Prostate gland (tissue), 2 donors: Measurements from ENCODE around the gene CCNB3. TPM values are rescaled to one million over a fixed set of nuclear protein-coding genes. Genes with fewer than 3 reads are reported as not detected.
A peak's percentile ranks its signal among the peaks of the same experiment; 100 is the strongest.

ENCODE experiments used
- DNase-seq: peaks from one replicate; pipeline ENCODE4 v3.0.0-alpha.2; 2019; ENCODE audit warnings: low spot score
- H3K27ac ChIP-seq, 2 donors: fragments of 200-600 bp; sonication (generic); 2 replicates each; pipeline ENCODE4 v1.5.1; 2017 to 2019
- H3K27me3 ChIP-seq: fragments of 200-600 bp; sonication (generic); replicated peaks from 2 replicates; pipeline ENCODE4 v1.5.1; 2019; ENCODE audit not compliant: insufficient read depth
- H3K36me3 ChIP-seq, 2 donors: fragments of 200-600 bp; sonication (generic); 1 replicate in 1 of 2; 2 replicates in 1 of 2; pipeline versions ENCODE4 v1.5.1 to v1.8.1; 2017 to 2019
- H3K4me1 ChIP-seq: fragments of 200-600 bp; sonication (generic); replicated peaks from 2 replicates; pipeline ENCODE4 v1.5.1; 2019
- H3K4me3 ChIP-seq, 2 donors: fragments of 200-600 bp; sonication (generic); 2 replicates each; pipeline ENCODE4 v1.5.1; 2017 to 2019
- H3K9me3 ChIP-seq: fragments of 200-600 bp; sonication (generic); 2 replicates; pipeline ENCODE4 v1.5.1; 2017
- CTCF ChIP-seq, 4 experiments: fragments of 200-600 bp in 2 of 4; fragments of 450-650 bp in 2 of 4; sonication (generic) in 2 of 4; IDR thresholded peaks; 1 replicate in 3 of 4; 2 replicates in 1 of 4; pipeline ENCODE4 v1.5.1; 2016 to 2019; ENCODE audit warnings: antibody characterized with exemption in 4 of 4, mild to moderate bottlenecking in 2 of 4, moderate library complexity in 2 of 4
- POLR2A ChIP-seq: fragments of 450-650 bp; IDR thresholded peaks from one replicate; pipeline ENCODE4 v1.6.1; 2016; ENCODE audit warnings: antibody characterized with exemption, mild to moderate bottlenecking
- POLR2AphosphoS5 ChIP-seq: sonication (generic); formaldehyde crosslinking; IDR thresholded peaks from one replicate; pipeline ENCODE4 v1.6.1; 2017; ENCODE audit warnings: antibody characterized with exemption
- WGBS: methylation state at CpG from one replicate; pipeline ENCODE4 v1.1.5; 2018; 5-methylcytosine and 5-hydroxymethylcytosine counted together
- intact Hi-C: fragments of 100-400 bp; cut with DNase I; formaldehyde crosslinking; loops from one replicate; pipeline ENCODE4 v1.14.2; 2022
- total RNA-seq, 2 donors: library from RNA; depleted of rRNA; stranded (reverse); fragments of >200 nt; gene quantifications; one replicate each; pipeline ENCODE4 v1.1.0, GENCODE V29; 2016

CCNB3 gene
- 1 to 10 TPM in 1 of 2 donors, under 1 TPM in 1; 0.14 to 6.8 TPM for total RNA-seq

- WGBS: under 1% methylated on average over 19 of the region's 19 CpGs
- Histone ChIP-seq H3K27me3 (no peaks in the 10 kb centered on the region), H3K4me1 (no peaks in the 10 kb centered on the region), H3K27ac (no peak within 1 kb of the TSS), H3K4me3 (peak within 1 kb of the TSS; percentile 8 to 17), H3K9me3 (no peaks in the 10 kb centered on the region), H3K36me3 (no peaks in the 10 kb centered on the region)
- intact Hi-C loops: no loop called here
- TF ChIP-seq POLR2A: no peak
- no peak for TF ChIP-seq POLR2AphosphoS5
- peak; percentile 24 to 66 (median 57) for TF ChIP-seq CTCF (IDR thresholded peaks at IDR 0.05)
- DNase-seq: peak; percentile 33
Observed at GRCh38 chrX:50204364-50204899, at the start of gene CCNB3. CCNB3 (plus strand) TSS chrX:50204765; CDS start chrX:50285164, 80,399 bp downstream.

- Histone ChIP-seq H3K4me3 (no peak overlapping the region), H3K27ac (no peak overlapping the region), H3K36me3 (no peaks in the 10 kb centered on the region), H3K27me3 (no peaks in the 10 kb centered on the region), H3K4me1 (no peaks in the 10 kb centered on the region), H3K9me3 (no peaks in the 10 kb centered on the region)
- 43% methylated on average over 4 of the region's 4 CpGs for WGBS
- no peak for DNase-seq
- intact Hi-C loops: no loop called here
- TF ChIP-seq POLR2AphosphoS5: no peak
- TF ChIP-seq CTCF (IDR thresholded peaks at IDR 0.05): no peak
- no peak for TF ChIP-seq POLR2A
Observed at GRCh38 chrX:50157545-50158135, 46.9 kb upstream of the CCNB3 start.

- H3K9me3 ChIP-seq: no peaks in the 10 kb centered on the region
- 30% methylated on average over 1 of the region's 1 CpG for WGBS
- intact Hi-C loops: no loop called here
- no peak overlapping the region for H3K27ac ChIP-seq
- no peaks in the 10 kb centered on the region for H3K4me1 ChIP-seq
- no peak overlapping the region for H3K4me3 ChIP-seq
- DNase-seq: no peak
- H3K27me3 ChIP-seq: no peaks in the 10 kb centered on the region
- TF ChIP-seq POLR2A: no peak
- no peak for TF ChIP-seq CTCF (IDR thresholded peaks at IDR 0.05)
- TF ChIP-seq POLR2AphosphoS5: no peak
- H3K36me3 ChIP-seq: no peaks in the 10 kb centered on the region
Observed at GRCh38 chrX:50158593-50158992, 46.0 kb upstream of the CCNB3 start.

- Histone ChIP-seq H3K27ac (no peak overlapping the region), H3K27me3 (no peaks in the 10 kb centered on the region), H3K4me1 (no peaks in the 10 kb centered on the region), H3K4me3 (no peak overlapping the region), H3K36me3 (no peaks in the 10 kb centered on the region), H3K9me3 (no peaks in the 10 kb centered on the region)
- TF ChIP-seq POLR2A: no peak
- no peak for TF ChIP-seq CTCF (IDR thresholded peaks at IDR 0.05)
- no peak for TF ChIP-seq POLR2AphosphoS5
- intact Hi-C loops: no loop called here
- 48% methylated on average over 3 of the region's 3 CpGs for WGBS
- no peak for DNase-seq
Observed at GRCh38 chrX:50161127-50161526, 43.4 kb upstream of the CCNB3 start.

- H3K27ac ChIP-seq: no peak overlapping the region
- intact Hi-C loops: no loop called here
- no peaks in the 10 kb centered on the region for H3K9me3 ChIP-seq
- no peaks in the 10 kb centered on the region for H3K27me3 ChIP-seq
- no peaks in the 10 kb centered on the region for H3K4me1 ChIP-seq
- no peaks in the 10 kb centered on the region for H3K36me3 ChIP-seq
- no peak for TF ChIP-seq CTCF (IDR thresholded peaks at IDR 0.05)
- no peak for TF ChIP-seq POLR2AphosphoS5
- TF ChIP-seq POLR2A: no peak
- H3K4me3 ChIP-seq: no peak overlapping the region
- DNase-seq: no peak
- WGBS: 84% methylated on average over 5 of the region's 5 CpGs
Observed at GRCh38 chrX:50165727-50166126, 38.8 kb upstream of the CCNB3 start.
